OCI-LY3 (cell line): Measurements from ENCODE around the gene NAA10.

Experiments
- EZH2phosphoT487 ChIP-seq: fragments of 200-600 bp; shearing (Covaris generic); IDR thresholded peaks from 2 replicates; pipeline ENCODE4 v1.6.1; 2018; ENCODE audit warnings: antibody characterized with exemption, mixed run types, low read depth
- TF ChIP-seq, protein P1 (sequence below): fragments of 200-600, 300-600 bp; sonication (generic); IDR thresholded peaks from 2 replicates; pipeline ENCODE4 v1.5.1; 2014; ENCODE audit warnings: antibody characterized with exemption, low read length, low read depth

GRCh38 chrX:153968754-153969124, 33.9 kb upstream of the NAA10 start:
- TF ChIP-seq, protein P1, sequence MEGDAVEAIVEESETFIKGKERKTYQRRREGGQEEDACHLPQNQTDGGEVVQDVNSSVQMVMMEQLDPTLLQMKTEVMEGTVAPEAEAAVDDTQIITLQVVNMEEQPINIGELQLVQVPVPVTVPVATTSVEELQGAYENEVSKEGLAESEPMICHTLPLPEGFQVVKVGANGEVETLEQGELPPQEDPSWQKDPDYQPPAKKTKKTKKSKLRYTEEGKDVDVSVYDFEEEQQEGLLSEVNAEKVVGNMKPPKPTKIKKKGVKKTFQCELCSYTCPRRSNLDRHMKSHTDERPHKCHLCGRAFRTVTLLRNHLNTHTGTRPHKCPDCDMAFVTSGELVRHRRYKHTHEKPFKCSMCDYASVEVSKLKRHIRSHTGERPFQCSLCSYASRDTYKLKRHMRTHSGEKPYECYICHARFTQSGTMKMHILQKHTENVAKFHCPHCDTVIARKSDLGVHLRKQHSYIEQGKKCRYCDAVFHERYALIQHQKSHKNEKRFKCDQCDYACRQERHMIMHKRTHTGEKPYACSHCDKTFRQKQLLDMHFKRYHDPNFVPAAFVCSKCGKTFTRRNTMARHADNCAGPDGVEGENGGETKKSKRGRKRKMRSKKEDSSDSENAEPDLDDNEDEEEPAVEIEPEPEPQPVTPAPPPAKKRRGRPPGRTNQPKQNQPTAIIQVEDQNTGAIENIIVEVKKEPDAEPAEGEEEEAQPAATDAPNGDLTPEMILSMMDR, result peak; percentile 30; the same call in 1 of the 2 replicates
- TF ChIP-seq EZH2phosphoT487, result no peak
